HG03064 (cell line): ENCODE results near the gene RSU1.
"Not testable (repeated sequence)": the region's sequence is repeated elsewhere in the genome, so short reads cannot be mapped to it uniquely, and the experiment has no call there.

Experiments
- ATAC-seq: cut with Tn5 transposase; IDR thresholded peaks from one replicate; pipeline ENCODE4 v1.9.1; 2021; ENCODE audit warnings: low read depth; ENCODE audit not compliant: unreplicated experiment

Gene RSU1

GRCh38 chr10:16788778-16789177 is 28.4 kb downstream of the RSU1 start:
- ATAC-seq, result no peak

- ATAC-seq, result no peak
Measured at GRCh38 chr10:16788125-16788524, 29.1 kb downstream of the RSU1 start.

GRCh38 chr10:16787361-16787791 is 29.8 kb downstream of the RSU1 start:
- ATAC-seq, result no peak

GRCh38 chr10:16780338-16780880 is 36.8 kb downstream of the RSU1 start:
- no peak for ATAC-seq

GRCh38 chr10:16779384-16779915 is 37.8 kb downstream of the RSU1 start:
- no peak for ATAC-seq

GRCh38 chr10:16777473-16778370 is 39.5 kb downstream of the RSU1 start:
- no peak for ATAC-seq

- no peak for ATAC-seq
Measured at GRCh38 chr10:16776896-16777295, 40.3 kb downstream of the RSU1 start.

- ATAC-seq, result no peak
Measured at GRCh38 chr10:16773334-16773733, 43.9 kb downstream of the RSU1 start.

GRCh38 chr10:16770670-16771069 is 46.6 kb downstream of the RSU1 start:
- no peak for ATAC-seq

GRCh38 chr10:16770141-16770540 is 47.1 kb downstream of the RSU1 start:
- ATAC-seq, result no peak

GRCh38 chr10:16769331-16769730 is 47.9 kb downstream of the RSU1 start:
- ATAC-seq, result no peak

- no peak for ATAC-seq
Measured at GRCh38 chr10:16768702-16769101, 48.5 kb downstream of the RSU1 start.

- peak; percentile 73 for ATAC-seq
Measured at GRCh38 chr10:16765509-16766375, 51.5 kb downstream of the RSU1 start.

GRCh38 chr10:16761300-16761699 is 55.9 kb downstream of the RSU1 start:
- ATAC-seq, result no peak

- ATAC-seq, result no peak
Measured at GRCh38 chr10:16756561-16757221, 60.5 kb downstream of the RSU1 start.

- ATAC-seq, result no peak
Measured at GRCh38 chr10:16754765-16755164, 62.5 kb downstream of the RSU1 start.

GRCh38 chr10:16752849-16753248 is 64.4 kb downstream of the RSU1 start:
- not testable (repeated sequence) for ATAC-seq

- ATAC-seq, result no peak
Measured at GRCh38 chr10:16752099-16752498, 65.1 kb downstream of the RSU1 start.

GRCh38 chr10:16751244-16751643 is 66.0 kb downstream of the RSU1 start:
- ATAC-seq, result no peak

- no peak for ATAC-seq
Measured at GRCh38 chr10:16750461-16750860, 66.8 kb downstream of the RSU1 start.
